Measurements from ENCODE around the gene DOCK10.

Gene DOCK10

GRCh38 chr2:225011585-225011984, 30.7 kb downstream of the DOCK10 start:
- DNase-seq (ENCODE audit: low read depth), result no peak

DNA sequence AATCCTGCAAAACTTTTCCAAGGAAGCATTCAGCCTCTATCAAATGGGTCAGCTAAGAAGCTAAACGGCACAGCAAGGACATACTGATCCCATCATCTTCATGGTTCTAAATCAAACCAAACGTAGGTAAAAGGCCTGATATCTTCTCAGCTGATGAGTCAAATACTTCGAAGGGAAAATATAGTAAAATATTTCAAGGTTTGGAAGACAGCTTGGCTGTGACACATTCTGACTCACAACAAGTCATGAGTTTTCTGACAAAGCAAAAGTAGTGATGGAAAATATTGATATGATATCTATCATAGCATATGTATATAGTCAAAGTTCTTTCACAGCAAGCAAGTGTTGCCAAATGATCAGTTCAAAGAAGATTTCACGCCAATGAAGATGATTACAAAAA, 31.5 kb downstream of the DOCK10 start:
- DNase-seq (ENCODE audit: low read depth), result no peak

DNA sequence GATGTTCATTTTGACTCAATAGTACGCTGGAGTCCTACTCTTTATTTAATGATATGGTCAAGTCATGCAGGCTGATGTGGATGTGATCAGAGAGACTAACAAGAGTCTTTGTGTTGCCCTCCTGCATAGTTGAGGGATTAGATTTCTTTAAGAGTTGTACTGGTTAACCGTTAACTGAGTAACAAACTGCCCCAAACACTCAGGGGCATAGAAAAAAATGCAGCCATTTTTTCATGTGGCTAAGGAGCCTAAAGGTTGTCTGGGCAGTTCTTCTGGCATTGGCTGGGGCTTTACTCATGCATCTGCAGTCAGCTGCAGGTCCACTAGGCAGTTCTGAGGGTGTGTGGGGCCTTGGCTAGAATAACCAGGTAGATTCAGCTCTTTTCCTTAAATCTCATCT, 32.5 kb downstream of the DOCK10 start:
- DNase-seq (ENCODE audit: low read depth), result no peak

- no peak for DNase-seq (ENCODE audit: low read depth)
Observed at GRCh38 chr2:225008935-225009334, 33.3 kb downstream of the DOCK10 start.

DNA sequence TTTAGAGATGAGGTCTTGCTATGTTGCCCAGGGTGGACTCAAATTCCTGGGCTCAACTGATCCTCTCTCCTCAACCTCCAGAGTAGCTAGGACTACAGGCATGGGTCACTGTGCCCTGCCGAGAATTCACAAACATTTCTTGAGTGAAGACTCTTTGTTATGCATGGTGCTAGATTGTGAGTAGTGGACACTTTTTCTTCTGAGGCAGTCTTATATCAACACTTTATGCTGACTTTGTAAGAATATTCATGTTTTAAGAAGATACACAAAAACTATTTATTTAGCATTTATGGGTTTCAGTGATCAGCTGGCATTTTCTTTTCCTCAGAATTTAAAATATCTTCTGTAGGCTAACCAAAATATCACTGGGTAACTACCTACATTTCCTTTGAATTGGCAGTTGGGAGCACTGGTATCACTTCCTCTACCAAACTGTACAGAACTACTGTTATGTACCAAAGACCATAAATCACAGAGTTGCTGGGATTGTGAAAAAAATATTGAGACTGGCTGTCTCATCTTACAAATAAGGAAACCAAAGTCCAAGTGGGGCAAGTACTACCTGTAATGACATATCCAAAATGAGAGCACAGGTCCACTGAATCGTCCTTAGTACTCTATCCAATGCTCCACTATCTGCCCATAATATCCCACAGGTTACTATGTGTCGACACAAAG, 34.0 kb downstream of the DOCK10 start:
- DNase-seq (ENCODE audit: low read depth), result no peak

DNA sequence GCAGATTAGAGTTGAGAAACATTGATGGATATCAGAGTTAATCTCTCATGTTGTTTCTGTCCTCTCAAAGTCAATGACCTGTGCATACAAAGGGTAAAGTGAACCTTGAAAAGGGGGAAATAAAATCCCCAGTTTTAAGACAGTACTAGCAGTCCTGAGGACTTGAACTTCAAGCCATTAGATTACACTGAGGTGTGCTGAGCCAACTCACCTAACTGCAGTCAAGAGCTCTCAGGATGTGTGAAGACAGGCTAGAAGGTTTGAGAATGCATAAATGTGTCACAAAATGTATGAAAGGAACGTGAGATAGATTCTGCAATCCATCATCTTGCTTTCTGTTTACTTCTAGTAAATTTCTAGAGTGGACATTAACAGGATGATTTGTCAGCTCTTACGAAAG, 35.5 kb downstream of the DOCK10 start:
- no peak for DNase-seq (ENCODE audit: low read depth)

DNA sequence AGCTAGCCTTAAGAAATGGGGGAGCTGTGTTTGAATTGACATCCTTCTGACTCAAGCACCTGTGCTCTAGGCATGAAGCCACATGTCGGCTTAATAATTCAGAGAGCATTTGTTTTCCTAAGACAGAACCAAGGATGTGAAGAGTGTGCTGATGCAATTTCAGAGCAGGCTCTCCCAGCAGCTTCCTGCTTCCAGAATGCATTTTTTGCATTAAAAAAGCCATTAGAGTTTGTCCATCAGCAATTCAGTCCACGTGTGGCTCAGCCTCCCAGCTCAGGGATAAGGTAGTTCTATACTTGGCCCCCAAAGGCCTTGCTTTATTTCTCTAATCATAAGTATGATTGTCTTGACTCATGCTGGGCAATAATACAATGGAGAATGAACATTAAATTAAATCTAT, 37.7 kb downstream of the DOCK10 start:
- no peak for DNase-seq (ENCODE audit: low read depth)

GRCh38 chr2:225002656-225003045, 39.6 kb downstream of the DOCK10 start:
- no peak for DNase-seq (ENCODE audit: low read depth)

DNA sequence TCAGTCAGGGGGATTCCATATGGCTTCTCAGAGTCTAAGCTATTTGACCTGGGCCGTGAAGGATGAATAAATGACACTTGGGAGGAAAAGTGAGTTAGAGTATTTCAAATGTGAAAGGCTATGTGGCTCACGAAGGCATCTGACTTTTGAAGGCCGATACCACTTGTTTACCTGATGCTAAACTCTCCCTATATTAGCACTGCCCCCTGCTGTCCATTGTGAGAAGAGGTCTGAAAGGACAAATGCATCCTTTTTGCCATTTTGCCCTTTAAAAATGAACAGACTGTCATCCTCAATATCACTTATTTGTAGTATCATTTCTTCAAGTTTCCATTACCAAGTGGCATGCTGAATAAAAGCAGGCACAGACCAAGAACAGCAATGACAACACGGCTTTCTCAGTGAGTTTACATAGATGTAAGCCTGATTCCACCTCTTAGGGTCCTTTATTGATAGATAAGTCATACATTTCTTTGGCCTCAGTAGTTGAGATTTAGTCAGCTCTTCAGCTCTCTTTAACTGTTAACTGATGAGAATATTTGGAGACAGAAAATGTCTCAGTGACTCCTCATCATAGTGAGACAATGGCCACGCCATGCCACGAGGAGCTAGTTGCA, 40.1 kb downstream of the DOCK10 start:
- peak; percentile 52 for DNase-seq (ENCODE audit: low read depth)

GRCh38 chr2:224999754-225000153, 42.5 kb downstream of the DOCK10 start:
- DNase-seq (ENCODE audit: low read depth), result no peak

DNA sequence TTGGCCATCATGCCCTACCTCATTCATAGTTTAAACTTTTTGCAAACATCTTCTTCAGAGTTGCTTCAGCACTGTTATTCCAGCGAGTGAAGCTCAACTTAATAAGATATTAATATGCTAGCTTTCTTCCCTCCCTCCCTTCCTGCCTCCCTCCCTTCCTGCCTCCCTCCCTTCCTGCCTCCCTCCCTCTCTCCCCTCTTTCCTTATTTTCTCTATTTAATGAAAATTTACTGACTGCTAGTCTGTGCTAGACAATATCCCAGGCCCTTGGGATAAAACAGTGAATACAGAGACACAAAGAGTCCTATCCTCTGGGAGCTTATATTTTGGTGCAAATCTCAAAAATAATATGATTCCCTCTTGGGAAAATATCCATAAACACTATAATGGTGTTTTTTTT, 42.9 kb downstream of the DOCK10 start:
- DNase-seq (ENCODE audit: low read depth), result no peak

DNA sequence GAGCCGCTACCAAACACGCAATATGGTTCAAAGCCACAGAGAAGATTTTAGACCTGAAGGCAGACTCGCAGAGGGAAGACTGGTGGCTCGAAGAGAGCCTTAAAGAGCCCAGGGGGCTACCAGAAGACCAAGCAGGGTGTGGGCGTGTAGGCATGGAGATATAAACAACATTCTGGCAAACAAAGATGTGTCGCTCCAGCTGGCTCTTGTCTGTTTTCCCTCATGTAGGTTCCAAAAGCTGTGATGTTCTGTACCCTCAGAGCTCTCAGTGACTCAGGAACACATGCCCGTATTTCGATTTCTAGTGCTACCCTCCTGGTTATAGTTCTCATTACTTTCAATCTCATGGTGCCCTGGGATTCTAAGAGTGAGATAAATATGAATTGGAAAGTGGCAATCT, 44.5 kb downstream of the DOCK10 start:
- DNase-seq (ENCODE audit: low read depth), result no peak

DNA sequence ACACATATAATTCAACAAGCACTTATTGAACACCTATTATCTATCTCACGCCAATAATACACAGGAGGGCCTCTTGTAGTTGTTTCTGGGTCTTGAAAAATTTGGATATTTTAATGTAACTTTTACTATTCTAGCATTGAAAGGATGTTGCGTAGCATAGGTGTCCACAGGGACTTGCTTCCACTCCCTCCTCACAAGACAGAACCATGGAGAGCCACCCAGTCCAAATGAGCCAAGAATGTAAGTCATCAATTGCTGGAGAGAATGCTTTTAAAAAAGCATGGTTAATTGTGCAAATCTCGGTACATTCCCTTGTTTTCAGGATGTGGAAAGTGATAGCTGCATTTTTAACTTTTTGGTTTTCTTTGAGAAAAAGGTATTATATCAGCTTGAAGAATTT, 46.8 kb downstream of the DOCK10 start:
- DNase-seq (ENCODE audit: low read depth), result no peak

DNA sequence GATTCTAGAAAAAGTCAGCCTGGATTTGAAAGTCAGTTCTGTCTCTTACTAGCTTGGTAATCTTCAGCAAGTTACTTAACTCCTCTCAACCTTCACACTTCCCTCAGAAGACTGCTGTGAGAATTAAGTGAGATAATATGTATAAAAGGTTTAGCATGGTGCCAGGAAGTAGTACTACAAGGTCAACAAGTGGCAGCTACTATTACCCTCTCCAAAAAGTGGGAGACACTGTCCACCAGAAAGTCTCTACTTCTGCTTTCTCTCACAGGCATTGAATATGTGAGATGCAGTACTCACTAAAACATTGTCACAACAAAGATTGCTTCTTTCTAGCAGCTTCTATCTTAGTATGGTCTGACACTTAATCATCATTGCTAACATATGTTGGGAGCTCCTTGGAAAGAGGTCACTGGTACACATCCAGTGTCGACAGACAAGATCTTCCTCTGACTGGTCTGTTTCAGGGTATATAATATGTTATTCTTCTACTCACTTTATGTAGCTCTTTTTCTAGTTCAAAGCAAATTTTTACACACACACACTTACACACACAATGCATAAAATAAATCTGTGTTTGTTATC, 47.9 kb downstream of the DOCK10 start:
- DNase-seq (ENCODE audit: low read depth), result no peak

DNA sequence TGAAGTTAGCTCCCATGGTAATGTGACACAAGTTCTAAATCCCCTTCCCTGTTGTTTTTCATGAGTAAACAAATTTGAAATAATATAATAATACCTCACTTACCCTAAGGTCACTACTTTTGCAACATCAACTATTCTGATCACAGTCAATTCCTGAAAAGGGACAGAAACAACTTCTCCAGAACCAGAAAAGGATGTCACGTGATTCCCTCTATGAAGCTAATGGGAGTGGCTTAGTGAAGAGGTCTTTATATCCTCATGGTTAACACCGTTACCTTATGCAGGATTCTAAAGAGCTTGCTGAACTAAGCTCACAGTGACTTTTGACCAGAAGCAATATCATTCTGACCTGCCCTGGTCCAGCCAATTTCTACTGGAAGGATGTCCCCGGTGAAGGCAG, 51.6 kb downstream of the DOCK10 start:
- no peak for DNase-seq (ENCODE audit: low read depth)

- DNase-seq (ENCODE audit: low read depth), result no peak
Observed at GRCh38 chr2:224987733-224988132, 54.5 kb downstream of the DOCK10 start.

DNA sequence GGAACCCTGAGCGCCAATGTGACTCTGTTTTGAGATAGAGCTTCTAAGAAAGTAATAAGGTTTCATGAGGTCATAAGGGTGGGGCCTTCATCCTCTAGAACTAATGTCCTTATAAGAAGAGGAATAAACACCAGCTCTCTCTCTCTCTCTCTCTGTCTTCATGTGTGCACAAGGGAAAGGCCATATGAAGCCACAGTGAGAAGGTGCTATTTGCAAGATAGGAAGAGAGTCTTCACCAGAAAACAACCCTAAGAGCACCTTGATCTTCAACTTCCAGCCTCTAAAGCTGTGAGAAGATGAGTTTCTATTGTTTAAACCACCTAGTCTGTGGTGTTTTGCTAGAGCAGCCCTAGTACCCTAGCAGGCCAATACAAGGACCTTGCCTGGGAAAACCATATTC, 55.8 kb downstream of the DOCK10 start:
- no peak for DNase-seq (ENCODE audit: low read depth)

DNA sequence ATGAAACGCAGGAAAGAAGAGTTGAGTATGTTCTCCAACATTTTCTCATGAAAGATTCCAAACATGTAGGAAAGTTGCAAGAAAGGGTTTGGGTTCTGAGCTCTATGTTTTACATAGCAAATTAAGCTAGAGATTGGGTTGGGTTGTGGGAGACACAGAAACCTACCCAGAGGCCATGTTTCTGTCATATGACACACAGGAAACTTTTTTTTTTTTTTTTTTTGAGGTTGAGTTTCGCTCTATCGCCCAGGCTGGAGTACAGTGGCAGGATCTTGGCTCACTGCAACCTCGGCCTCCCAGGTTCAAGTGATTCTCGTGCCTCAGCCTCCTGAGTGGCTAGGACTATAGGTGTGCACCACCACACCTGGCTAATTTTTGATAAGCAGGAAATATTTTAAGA, 57.6 kb downstream of the DOCK10 start:
- no peak for DNase-seq (ENCODE audit: low read depth)

GRCh38 chr2:224983712-224984554, 58.3 kb downstream of the DOCK10 start:
- no peak for DNase-seq (ENCODE audit: low read depth)

GRCh38 chr2:224982910-224983711, 59.2 kb downstream of the DOCK10 start:
- no peak for DNase-seq (ENCODE audit: low read depth)

- no peak for DNase-seq (ENCODE audit: low read depth)
Observed at GRCh38 chr2:224982226-224982625, 60.0 kb downstream of the DOCK10 start.
